Fibroblast of lung (primary cell): ENCODE data around the gene BICRA.

Source experiments
- CTCF ChIP-seq, 2 donors: IDR thresholded peaks in 1 of 2; conservative IDR thresholded peaks in 1 of 2; 1 replicate in 1 of 2; 2 replicates in 1 of 2; pipeline ENCODE4 v1.5.1; 2011 to 2012; ENCODE audit warnings: low read length in 2 of 2, control low read depth in 1 of 2, inconsistent platforms in 1 of 2, low read depth in 1 of 2, mild to moderate bottlenecking in 1 of 2
- EZH2 ChIP-seq: IDR thresholded peaks from 2 replicates; pipeline ENCODE4 v1.5.1; 2012; ENCODE audit warnings: low read length, control low read depth, mild to moderate bottlenecking; ENCODE audit errors: missing control alignments

- TF ChIP-seq CTCF (conservative IDR thresholded peaks at IDR 0.05 in 1 of 2, IDR thresholded peaks at IDR 0.05 in 1 of 2; ENCODE audit: low read depth in 1 of 2, low read length in 2 of 2) = no peak
- no peak for TF ChIP-seq EZH2
Measured at GRCh38 chr19:47675271-47675670, 66.3 kb downstream of the BICRA start.
